IMR-90 (cell line): Measurements from ENCODE around the gene RPS27L. TPM values are rescaled to one million over a fixed set of nuclear protein-coding genes. Genes with fewer than 3 reads are reported as not detected.

Source experiments
- ATAC-seq: fragments of 200-7000 bp; cut with Tn5 transposase; 2 replicates; pipeline ENCODE4 v1.9.1; 2020; ENCODE audit warnings: low read depth, mild to moderate bottlenecking, moderate library complexity
- BruUV-seq: library from RNA; stranded (reverse); fragments of 400-500 nt; replicated peaks from 2 replicates; lab custom pipeline; 2021; lab: Mats Ljungman, UMichigan
- CTCF ChIA-PET: fragments of 300-600 bp; formaldehyde crosslinking; extraction: SDS; loops from one replicate; lab custom pipeline; 2021; ENCODE audit warnings: antibody characterized with exemption; lab: Yijun Ruan, JAX
- POLR2A ChIA-PET: fragments of 300-600 bp; sonication (Branson Sonifier 250); formaldehyde crosslinking; loops from one replicate; lab custom pipeline; 2022; ENCODE audit warnings: antibody characterized with exemption; ENCODE audit not compliant: unreplicated experiment; lab: Charles Lee
- DNase-seq: peaks from one replicate; pipeline ENCODE4 v3.0.0; 2013
- H2AFZ ChIP-seq: replicated peaks from 2 replicates; pipeline ENCODE3; 2013; ENCODE audit warnings: low read length, mild to moderate bottlenecking; ENCODE audit not compliant: poor library complexity
- H2AK5ac ChIP-seq: 2 replicates; pipeline ENCODE4 v1.6.1; 2013; ENCODE audit warnings: low read depth, low read length, inconsistent platforms
- H2AK9ac ChIP-seq: replicated peaks from 2 replicates; pipeline ENCODE3; 2013; ENCODE audit warnings: mild to moderate bottlenecking, low read depth, low read length, moderate library complexity; ENCODE audit not compliant: poor library complexity
- H2BK120ac ChIP-seq: 2 replicates; pipeline ENCODE4 v1.6.1; 2013; ENCODE audit warnings: low read depth, low read length, inconsistent platforms
- H2BK15ac ChIP-seq: 3 replicates; pipeline ENCODE4 v1.6.1; 2013; ENCODE audit warnings: low read depth, low read length, inconsistent platforms
- H2BK20ac ChIP-seq: 2 replicates; pipeline ENCODE4 v1.6.1; 2013; ENCODE audit warnings: low read depth, mild to moderate bottlenecking, inconsistent platforms, low read length, moderate library complexity
- H2BK5ac ChIP-seq: 2 replicates; pipeline ENCODE4 v1.6.1; 2013; ENCODE audit warnings: mild to moderate bottlenecking, low read depth, low read length, inconsistent platforms; ENCODE audit not compliant: poor library complexity, severe bottlenecking
- H3K14ac ChIP-seq: replicated peaks from 2 replicates; pipeline ENCODE4 v1.6.1; 2013; ENCODE audit warnings: low read depth, low read length, inconsistent platforms
- H3K18ac ChIP-seq: 2 replicates; pipeline ENCODE4 v1.6.1; 2013; ENCODE audit warnings: low read depth, low read length, control low read depth
- H3K23ac ChIP-seq: 2 replicates; pipeline ENCODE4 v1.6.1; 2013; ENCODE audit warnings: low read depth, low read length, inconsistent platforms
- H3K27ac ChIP-seq: 2 replicates; pipeline ENCODE4 v1.5.1; 2013; ENCODE audit warnings: mild to moderate bottlenecking, control low read depth, low read length; ENCODE audit not compliant: insufficient read depth
- H3K27me3 ChIP-seq: 2 replicates; pipeline ENCODE4 v1.6.1; 2013; ENCODE audit warnings: low read length; ENCODE audit not compliant: control insufficient read depth, insufficient read depth
- H3K36me3 ChIP-seq: 2 replicates; pipeline ENCODE4 v1.6.1; 2013; ENCODE audit warnings: low read length, mixed read lengths; ENCODE audit not compliant: control insufficient read depth, insufficient read depth
- H3K4ac ChIP-seq: 2 replicates; pipeline ENCODE4 v1.6.1; 2013; ENCODE audit warnings: low read depth, low read length, inconsistent platforms
- H3K4me1 ChIP-seq: 2 replicates; pipeline ENCODE4 v1.6.1; 2013; ENCODE audit warnings: low read length, mixed read lengths; ENCODE audit not compliant: control insufficient read depth, insufficient read depth
- H3K4me2 ChIP-seq: 2 replicates; pipeline ENCODE4 v1.6.1; 2013; ENCODE audit warnings: low read depth, mild to moderate bottlenecking, control low read depth, low read length, moderate library complexity
- H3K4me3 ChIP-seq: 2 replicates; pipeline ENCODE4 v1.5.1; 2013; ENCODE audit warnings: low read depth, mild to moderate bottlenecking, control low read depth, low read length, moderate library complexity; ENCODE audit not compliant: insufficient read depth
- H3K56ac ChIP-seq: 2 replicates; pipeline ENCODE4 v1.6.1; 2013; ENCODE audit warnings: low read length, inconsistent platforms; ENCODE audit not compliant: insufficient read depth; ENCODE audit errors: extremely low read depth
- H3K79me1 ChIP-seq, 2 experiments: 2 replicates each; pipeline ENCODE4 v1.6.1; 2013; ENCODE audit warnings: low read length in 2 of 2, inconsistent platforms in 1 of 2, low read depth in 1 of 2
- H3K9ac ChIP-seq: 2 replicates; pipeline ENCODE4 v1.6.1; 2013; ENCODE audit warnings: low read depth, low read length, control low read depth
- H3K9me1 ChIP-seq: 2 replicates; pipeline ENCODE4 v1.6.1; 2013; ENCODE audit warnings: low read length, inconsistent platforms; ENCODE audit not compliant: insufficient read depth
- H3K9me3 ChIP-seq: 2 replicates; pipeline ENCODE4 v1.6.1; 2013; ENCODE audit warnings: low read length; ENCODE audit not compliant: control insufficient read depth, insufficient read depth
- H4K20me1 ChIP-seq: 2 replicates; pipeline ENCODE4 v1.6.1; 2013; ENCODE audit warnings: low read length, inconsistent platforms; ENCODE audit not compliant: insufficient read depth
- H4K5ac ChIP-seq: 2 replicates; pipeline ENCODE4 v1.6.1; 2013; ENCODE audit warnings: mild to moderate bottlenecking, low read depth, low read length, control low read depth
- H4K8ac ChIP-seq, 2 experiments: 2 replicates each; pipeline ENCODE4 v1.6.1; 2013; ENCODE audit warnings: low read depth in 2 of 2, low read length in 2 of 2, control low read depth in 1 of 2, inconsistent platforms in 1 of 2
- H4K91ac ChIP-seq: 2 replicates; pipeline ENCODE4 v1.6.1; 2013; ENCODE audit warnings: low read depth, low read length, inconsistent platforms; ENCODE audit not compliant: insufficient read depth
- BHLHE40 ChIP-seq: fragments of 150-350 bp; IDR thresholded peaks from 2 replicates; pipeline ENCODE4 v1.6.1; 2016; ENCODE audit warnings: mild to moderate bottlenecking, low read depth, low read length
- CEBPB ChIP-seq: IDR thresholded peaks from 2 replicates; pipeline ENCODE4 v1.6.1; 2012; ENCODE audit warnings: low read depth, low read length, improper control_type of control experiment
- CHD1 ChIP-seq: IDR thresholded peaks from 2 replicates; pipeline ENCODE4 v1.6.1; 2012; ENCODE audit warnings: low read depth, low read length, improper control_type of control experiment
- CTCF ChIP-seq: conservative IDR thresholded peaks from 2 replicates; pipeline ENCODE4 v1.5.1; 2012; ENCODE audit warnings: mild to moderate bottlenecking, low read depth, low read length, improper control_type of control experiment
- ELK1 ChIP-seq: fragments of 150-350 bp; IDR thresholded peaks from 2 replicates; pipeline ENCODE4 v1.6.1; 2016; ENCODE audit warnings: low read depth, mild to moderate bottlenecking, low read length, moderate library complexity, borderline replicate concordance
- FOS ChIP-seq: fragments of 150-350 bp; IDR thresholded peaks from 2 replicates; pipeline ENCODE4 v1.6.1; 2016; ENCODE audit warnings: low read depth, low read length
- MAFK ChIP-seq: IDR thresholded peaks from 2 replicates; pipeline ENCODE4 v1.6.1; 2012; ENCODE audit warnings: low read depth, low read length, improper control_type of control experiment
- MXI1 ChIP-seq: IDR thresholded peaks from 2 replicates; pipeline ENCODE4 v1.6.1; 2012; ENCODE audit warnings: low read depth, mild to moderate bottlenecking, low read length, moderate library complexity, borderline replicate concordance
- RCOR1 ChIP-seq: IDR thresholded peaks from 2 replicates; pipeline ENCODE4 v1.6.1; 2012; ENCODE audit warnings: mild to moderate bottlenecking, low read length, improper control_type of control experiment; ENCODE audit not compliant: insufficient replicate concordance
- SMC3 ChIP-seq: fragments of 150-350 bp; IDR thresholded peaks from 2 replicates; pipeline ENCODE4 v1.6.1; 2016; ENCODE audit warnings: low read depth, mild to moderate bottlenecking, antibody characterized with exemption, low read length, moderate library complexity
- USF2 ChIP-seq: fragments of 150-350 bp; IDR thresholded peaks from 2 replicates; pipeline ENCODE4 v1.6.1; 2017; ENCODE audit warnings: mild to moderate bottlenecking, antibody characterized with exemption, low read length, low read depth
- WGBS, 2 experiments: methylation state at CpG; one replicate each; pipeline versions ENCODE4 v1.1.5 to v1.1.7; 2013; ENCODE audit warnings: missing lambda C conversion rate in 2 of 2; ENCODE audit not compliant: insufficient read length in 1 of 2; ENCODE audit errors: extremely low coverage in 2 of 2; 5-methylcytosine and 5-hydroxymethylcytosine counted together
- dilution Hi-C: fragments of 300-500 bp; cut with HindIII; formaldehyde crosslinking; loops from one replicate; pipeline ENCODE4 v1.14.3; 2018; ENCODE audit warnings: low sequenced_read_pairs; ENCODE audit not compliant: unreplicated experiment
- in situ Hi-C: fragments of 300-500 bp; cut with MboI; formaldehyde crosslinking; loops from 3 replicates; pipeline ENCODE4 v1.14.3; 2019; ENCODE audit warnings: low sequenced_read_pairs, inconsistent platforms, mixed read lengths
- intact Hi-C: fragments of 100-400 bp; cut with micrococcal nuclease; formaldehyde crosslinking; loops from 2 replicates; pipeline ENCODE4 v1.10.0; 2022
- polyA plus RNA-seq, 3 experiments: library from polyadenylated mRNA; depleted of rRNA; stranded (reverse); fragments of >200 nt; gene quantifications; 2 replicates each; pipeline ENCODE4 v1.2.3, GENCODE V29; 2012; ENCODE audit warnings: low replicate concordance in 1 of 3
- total RNA-seq: library from RNA; depleted of rRNA; stranded (reverse); fragments of >200 nt; gene quantifications from 2 replicates; pipeline ENCODE4 v1.2.3, GENCODE V29; 2012

RPS27L gene
- total and polyA plus RNA-seq, 2 of the 4 experiments (the other 2 are of a cell fraction), result 53.1 to 302 TPM

GRCh38 chr15:63157891-63158431, 684 bp upstream of the RPS27L start (continued):
- peak; percentile 37; the same call in 1 of the 2 replicates for TF ChIP-seq MXI1
- no peak for TF ChIP-seq RCOR1

- peak overlapping the region; percentile 94 for H4K91ac ChIP-seq
- dilution Hi-C loops, result no loop called here
Observed at GRCh38 chr15:63156755-63157117, 541 bp downstream of the RPS27L start.

More at GRCh38 chr15:63156755-63157117, 541 bp downstream of the RPS27L start:
- H3K23ac ChIP-seq, result peak overlapping the region; percentile 100
- peaks cover 16% of the 10 kb centered on the region for H3K36me3 ChIP-seq
- H4K5ac ChIP-seq, result peak overlapping the region; percentile 99
- CTCF ChIA-PET, result interaction anchor here (0.6 kb wide), 1 partner anchor 21 kb away, joined by 3 read pairs; no protein-coding TSS in a partner anchor
- 0% methylated on average over 7 of the region's 16 CpGs; no CpG with 5 or more reads in 1 of the 2 experiments for WGBS, 2 experiments
- intact Hi-C loops, result loop anchor here (2.0 to 5.0 kb wide), 6 partner anchors 36 to 246 kb away; partner anchors contain the start of gene APH1B
- H3K27ac ChIP-seq, result peak overlapping the region; percentile 95
- TF ChIP-seq CTCF (no peak), ELK1 (no peak), BHLHE40 (no peak), MAFK (peak; percentile 23; the same call in 1 of the 2 replicates), CHD1 (0 out of 2 replicates have a peak, but pooled peaks have one; percentile 46), CEBPB (no peak), FOS (no peak), SMC3 (no peak), USF2 (no peak), MXI1 (no peak)
- H4K20me1 ChIP-seq, result no peaks in the 10 kb centered on the region
- H2BK20ac ChIP-seq, result peak overlapping the region; percentile 46
- TSS peak; percentile 83 for BruUV-seq
- peak overlapping the region; percentile 100 for H3K4me2 ChIP-seq
- peak overlapping the region; percentile 97 for H3K9ac ChIP-seq
- ATAC-seq (no peak; the same call in 1 of the 2 replicates), DNase-seq (peak; percentile 47)
- peaks cover 4% of the 10 kb centered on the region for H3K4me1 ChIP-seq
- H3K4ac ChIP-seq, result peak overlapping the region; percentile 99
- H3K9me1 ChIP-seq, result 0 out of 2 replicates have a peak, but pooled peaks cover 3% of the 10 kb centered on the region
- peak overlapping the region; percentile 94 for H2AFZ ChIP-seq
- peaks cover 12 to 39% of the 10 kb centered on the region in 2 experiments for H3K79me1 ChIP-seq
- H3K27me3 ChIP-seq, result no peaks in the 10 kb centered on the region
- H3K9me3 ChIP-seq, result no peaks in the 10 kb centered on the region
- in situ Hi-C loops, result loop anchor here (25.0 kb wide), 1 partner anchor 256 kb away; no protein-coding TSS in a partner anchor
- peak overlapping the region; percentile 83 for H2AK5ac ChIP-seq
- H3K56ac ChIP-seq, result peak overlapping the region; percentile 98
- peak overlapping the region; percentile 53 to 95 for H4K8ac ChIP-seq
- POLR2A ChIA-PET, result interaction anchor here (0.5 to 1.2 kb wide), 6 partner anchors 9 to 119 kb away, joined by 3 to 4 read pairs (median 4); partner anchors contain the start of gene RAB8B
- peak overlapping the region; percentile 100 for H3K18ac ChIP-seq
- peak overlapping the region; percentile 71; the same call in 2 of the 3 replicates for H2BK15ac ChIP-seq
- H2BK120ac ChIP-seq, result peak overlapping the region; percentile 84
- H3K4me3 ChIP-seq, result peak overlapping the region; percentile 97
- H3K14ac ChIP-seq, result peak overlapping the region; percentile 98
- peak overlapping the region; percentile 100 for H2AK9ac ChIP-seq
- peak overlapping the region; percentile 91 for H2BK5ac ChIP-seq
